Loucy (cell line): Measurements from ENCODE around the gene H19.

ENCODE experiments used
- H2AFZ ChIP-seq: fragments of 200-600 bp; sonication (generic); 2 replicates; pipeline ENCODE4 v1.6.0; 2016; ENCODE audit warnings: antibody characterized with exemption, mild to moderate bottlenecking, low read length, moderate library complexity
- H3F3A ChIP-seq: fragments of 200-600 bp; 2 replicates; pipeline ENCODE4 v1.6.0; 2016; ENCODE audit warnings: antibody characterized with exemption, low read depth, mild to moderate bottlenecking
- H3K27me3 ChIP-seq: fragments of 200-600 bp; sonication (generic); 2 replicates; pipeline ENCODE4 v1.6.1; 2014; ENCODE audit warnings: low read length, mild to moderate bottlenecking; ENCODE audit not compliant: insufficient read depth, poor library complexity, severe bottlenecking
- H3K36me3 ChIP-seq: fragments of 200-600 bp; sonication (generic); 2 replicates; pipeline ENCODE4 v1.6.1; 2016; ENCODE audit warnings: low read length; ENCODE audit not compliant: insufficient read depth
- H3K4me1 ChIP-seq: fragments of 200-600 bp; sonication (generic); 2 replicates; pipeline ENCODE4 v1.5.1; 2014; ENCODE audit warnings: low read length, mild to moderate bottlenecking; ENCODE audit not compliant: insufficient read depth, poor library complexity, severe bottlenecking
- H3K4me2 ChIP-seq: fragments of 200-600 bp; sonication (generic); 2 replicates; pipeline ENCODE4 v1.6.0; 2014; ENCODE audit warnings: antibody characterized with exemption, low read length, low read depth, mild to moderate bottlenecking; ENCODE audit not compliant: poor library complexity, severe bottlenecking
- H3K4me3 ChIP-seq: fragments of 200-600 bp; sonication (generic); 2 replicates; pipeline ENCODE4 v1.5.1; 2014; ENCODE audit warnings: low read length, mild to moderate bottlenecking, mixed read lengths; ENCODE audit not compliant: poor library complexity, severe bottlenecking
- H3K79me2 ChIP-seq: fragments of 200-600 bp; sonication (generic); 2 replicates; pipeline ENCODE4 v1.6.1; 2014; ENCODE audit warnings: low read length; ENCODE audit not compliant: insufficient read depth
- H3K9ac ChIP-seq: fragments of 200-600 bp; sonication (generic); 2 replicates; pipeline ENCODE4 v1.6.0; 2014; ENCODE audit warnings: mild to moderate bottlenecking, low read depth, low read length, moderate library complexity; ENCODE audit not compliant: poor library complexity, severe bottlenecking
- H3K9me2 ChIP-seq: fragments of 200-600 bp; sonication (generic); replicated peaks from 2 replicates; pipeline ENCODE4 v1.6.1; 2016; ENCODE audit warnings: low read depth, low read length, mixed read lengths
- H3K9me3 ChIP-seq: fragments of 200-600 bp; sonication (generic); 2 replicates; pipeline ENCODE4 v1.6.1; 2014; ENCODE audit warnings: mild to moderate bottlenecking, antibody characterized with exemption, low read length, low read depth; ENCODE audit not compliant: insufficient read depth
- H4K20me1 ChIP-seq: fragments of 200-600 bp; sonication (generic); 2 replicates; pipeline ENCODE4 v1.6.0; 2014; ENCODE audit warnings: antibody characterized with exemption, low read length, mild to moderate bottlenecking; ENCODE audit not compliant: insufficient read depth, poor library complexity, severe bottlenecking
- EZH2phosphoT487 ChIP-seq: fragments of 200-600 bp; IDR thresholded peaks from 2 replicates; pipeline ENCODE4 v1.6.1; 2018; ENCODE audit warnings: antibody characterized with exemption, mild to moderate bottlenecking, moderate library complexity, borderline replicate concordance
- TF ChIP-seq, protein P1 (sequence below): fragments of 200-600 bp; sonication (generic); conservative IDR thresholded peaks from 2 replicates; pipeline ENCODE4 v1.5.1; 2014; ENCODE audit warnings: mild to moderate bottlenecking, antibody characterized with exemption, low read length

The H19 gene

DNA sequence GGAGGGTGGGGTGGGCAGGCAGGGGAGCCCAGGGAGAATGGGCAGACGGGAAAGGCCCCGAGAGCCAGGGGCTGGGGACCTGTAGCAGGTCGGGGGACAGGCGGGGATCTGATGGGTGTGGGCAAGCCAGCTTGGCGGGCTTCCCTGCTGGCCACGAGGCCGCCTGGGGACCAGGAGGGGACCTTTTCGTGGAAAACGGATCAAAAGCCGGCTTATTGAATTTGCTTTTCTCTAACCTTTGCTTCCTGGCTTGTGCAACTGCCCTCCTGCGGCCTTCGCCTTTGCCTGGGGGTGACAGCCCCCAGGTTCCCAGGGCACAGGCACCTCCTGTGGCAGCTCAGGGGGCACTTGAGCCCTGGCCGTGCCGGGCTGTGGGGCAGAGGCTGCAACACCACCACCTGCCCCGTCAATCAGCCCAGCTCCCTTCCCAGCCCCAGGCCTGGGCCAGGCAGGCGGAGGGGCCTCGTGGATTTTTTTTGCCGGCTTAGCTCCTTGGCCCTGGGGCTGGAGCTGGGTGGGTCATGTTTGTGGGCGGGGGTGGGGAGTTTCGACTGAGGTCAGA lies 41.6 kb upstream of the H19 start:
- TF ChIP-seq, protein P1, sequence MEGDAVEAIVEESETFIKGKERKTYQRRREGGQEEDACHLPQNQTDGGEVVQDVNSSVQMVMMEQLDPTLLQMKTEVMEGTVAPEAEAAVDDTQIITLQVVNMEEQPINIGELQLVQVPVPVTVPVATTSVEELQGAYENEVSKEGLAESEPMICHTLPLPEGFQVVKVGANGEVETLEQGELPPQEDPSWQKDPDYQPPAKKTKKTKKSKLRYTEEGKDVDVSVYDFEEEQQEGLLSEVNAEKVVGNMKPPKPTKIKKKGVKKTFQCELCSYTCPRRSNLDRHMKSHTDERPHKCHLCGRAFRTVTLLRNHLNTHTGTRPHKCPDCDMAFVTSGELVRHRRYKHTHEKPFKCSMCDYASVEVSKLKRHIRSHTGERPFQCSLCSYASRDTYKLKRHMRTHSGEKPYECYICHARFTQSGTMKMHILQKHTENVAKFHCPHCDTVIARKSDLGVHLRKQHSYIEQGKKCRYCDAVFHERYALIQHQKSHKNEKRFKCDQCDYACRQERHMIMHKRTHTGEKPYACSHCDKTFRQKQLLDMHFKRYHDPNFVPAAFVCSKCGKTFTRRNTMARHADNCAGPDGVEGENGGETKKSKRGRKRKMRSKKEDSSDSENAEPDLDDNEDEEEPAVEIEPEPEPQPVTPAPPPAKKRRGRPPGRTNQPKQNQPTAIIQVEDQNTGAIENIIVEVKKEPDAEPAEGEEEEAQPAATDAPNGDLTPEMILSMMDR, result no peak
- TF ChIP-seq EZH2phosphoT487, result no peak
- no peak overlapping the region for H3K4me3 ChIP-seq

DNA sequence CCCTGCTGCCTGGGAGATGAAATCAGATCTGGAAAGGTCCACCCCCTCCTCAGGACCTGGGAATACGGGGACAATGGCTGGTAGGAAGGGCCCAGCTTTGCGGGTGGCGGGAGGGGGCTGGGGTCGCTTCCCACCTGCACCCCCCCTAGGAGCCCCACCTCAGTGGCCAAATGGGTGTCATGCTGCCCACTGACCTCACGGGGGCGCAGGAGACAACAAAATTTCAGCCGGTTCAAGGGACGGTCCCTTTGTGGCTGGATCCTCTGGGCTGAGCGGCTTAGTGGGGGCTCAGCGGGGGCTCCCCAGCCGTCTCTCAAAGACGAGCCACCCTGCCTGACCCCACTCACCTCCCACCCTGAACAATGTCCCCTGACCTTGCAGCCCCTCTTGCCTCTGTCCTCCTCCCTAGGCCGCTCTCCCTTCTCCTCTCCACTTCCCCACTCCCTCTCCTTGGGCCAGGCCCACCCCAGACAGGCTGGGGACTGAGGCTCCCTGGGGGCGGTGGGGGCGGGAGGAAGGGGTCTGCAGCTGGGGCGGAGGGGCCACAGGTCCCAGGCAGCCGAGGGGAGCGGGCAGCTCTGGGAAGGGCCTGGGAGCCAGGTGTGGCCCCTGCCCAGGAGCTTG lies 39.3 kb upstream of the H19 start:
- no peaks in the 10 kb centered on the region for H3K36me3 ChIP-seq
- no peaks in the 10 kb centered on the region for H3K9me3 ChIP-seq
- TF ChIP-seq, protein P1, result no peak
- no peak for TF ChIP-seq EZH2phosphoT487
- H3K4me2 ChIP-seq, result no peak overlapping the region
- no peaks in the 10 kb centered on the region for H3F3A ChIP-seq
- no peak overlapping the region for H3K4me3 ChIP-seq
- H3K9ac ChIP-seq, result no peak overlapping the region
- no peaks in the 10 kb centered on the region for H3K79me2 ChIP-seq
- H3K4me1 ChIP-seq, result no peaks in the 10 kb centered on the region
- no peaks in the 10 kb centered on the region for H4K20me1 ChIP-seq
- no peaks in the 10 kb centered on the region for H3K9me2 ChIP-seq
- no peak overlapping the region for H2AFZ ChIP-seq
- no peaks in the 10 kb centered on the region for H3K27me3 ChIP-seq

More for the DNA sequence above, 41.6 kb upstream of the H19 start:
- no peaks in the 10 kb centered on the region for H3F3A ChIP-seq
- H3K9ac ChIP-seq, result no peak overlapping the region
- no peaks in the 10 kb centered on the region for H4K20me1 ChIP-seq
- H3K4me1 ChIP-seq, result no peaks in the 10 kb centered on the region
- no peaks in the 10 kb centered on the region for H3K27me3 ChIP-seq
- no peaks in the 10 kb centered on the region for H3K9me2 ChIP-seq
- no peaks in the 10 kb centered on the region for H3K9me3 ChIP-seq
- H3K79me2 ChIP-seq, result no peaks in the 10 kb centered on the region
- H2AFZ ChIP-seq, result no peak overlapping the region
- no peak overlapping the region for H3K4me2 ChIP-seq
- no peaks in the 10 kb centered on the region for H3K36me3 ChIP-seq

DNA sequence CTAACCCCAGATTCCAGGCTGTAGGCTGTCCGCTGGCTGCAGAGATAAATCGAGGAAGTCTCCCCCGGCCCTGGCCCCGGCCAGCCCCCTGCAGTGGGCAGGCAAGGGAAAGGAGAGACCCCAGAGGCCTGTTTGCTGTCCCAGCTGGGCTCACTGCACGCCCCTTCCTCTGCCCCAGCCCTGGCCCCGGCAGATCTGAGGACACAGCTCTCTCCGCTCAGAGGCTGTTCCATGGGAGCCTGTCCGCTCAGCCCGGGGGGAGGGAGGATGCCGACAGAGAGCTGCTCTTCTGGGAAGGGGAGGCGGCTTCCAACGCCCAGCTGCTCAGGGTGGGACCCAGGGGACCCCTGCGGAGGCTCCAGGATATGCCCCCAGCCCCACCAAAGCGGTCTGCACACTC lies 37.7 kb upstream of the H19 start:
- Histone ChIP-seq H3K4me3 (no peak overlapping the region), H3K27me3 (no peaks in the 10 kb centered on the region), H3K4me1 (no peaks in the 10 kb centered on the region), H3F3A (no peaks in the 10 kb centered on the region), H3K9me2 (no peaks in the 10 kb centered on the region), H3K79me2 (no peaks in the 10 kb centered on the region), H3K36me3 (no peaks in the 10 kb centered on the region), H2AFZ (no peak overlapping the region), H3K9me3 (no peaks in the 10 kb centered on the region), H3K4me2 (no peak overlapping the region), H4K20me1 (no peaks in the 10 kb centered on the region), H3K9ac (no peak overlapping the region)
- TF ChIP-seq, protein P1, result no peak
- TF ChIP-seq EZH2phosphoT487, result no peak
